ENCODE measurements around the gene PRPF8.

- TF ChIP-seq CTCF (IDR thresholded peaks at IDR 0.05; ENCODE audit: low read depth, low read length): no peak
- no peak for TF ChIP-seq EZH2phosphoT487 (IDR thresholded peaks at IDR 0.05; ENCODE audit: low read depth)
These were observed 73.0 kb downstream of the PRPF8 start for GRCh38 chr17:1611715-1612114.

Data from OCI-LY3 (cell line).